ENCODE measurements around the gene DERL2.

DERL2 gene

GRCh38 chr17:5513628-5514027 lies 27.6 kb upstream of the DERL2 start:
- no peak for DNase-seq
- no peak for TF ChIP-seq GATA1 (IDR thresholded peaks at IDR 0.05; ENCODE audit: low read depth, low read length)
- TF ChIP-seq POLR2A (IDR thresholded peaks at IDR 0.05; ENCODE audit: low read length), result no peak

- no peak for DNase-seq
- TF ChIP-seq POLR2A (IDR thresholded peaks at IDR 0.05; ENCODE audit: low read length) (no peak), GATA1 (IDR thresholded peaks at IDR 0.05; ENCODE audit: low read depth, low read length) (no peak)
Measured at GRCh38 chr17:5511401-5512225, 25.6 kb upstream of the DERL2 start.

GRCh38 chr17:5510771-5511170 lies 24.8 kb upstream of the DERL2 start:
- DNase-seq, result no peak
- TF ChIP-seq POLR2A (IDR thresholded peaks at IDR 0.05; ENCODE audit: low read length) (no peak), GATA1 (IDR thresholded peaks at IDR 0.05; ENCODE audit: low read depth, low read length) (no peak)

GRCh38 chr17:5509482-5509881 lies 23.5 kb upstream of the DERL2 start:
- DNase-seq, result no peak

GRCh38 chr17:5508810-5509209 lies 22.8 kb upstream of the DERL2 start:
- TF ChIP-seq POLR2A (IDR thresholded peaks at IDR 0.05; ENCODE audit: low read length) (no peak), GATA1 (IDR thresholded peaks at IDR 0.05; ENCODE audit: low read depth, low read length) (no peak)
- DNase-seq, result no peak

More at GRCh38 chr17:5509482-5509881, 23.5 kb upstream of the DERL2 start:
- no peak for TF ChIP-seq GATA1 (IDR thresholded peaks at IDR 0.05; ENCODE audit: low read depth, low read length)
- TF ChIP-seq POLR2A (IDR thresholded peaks at IDR 0.05; ENCODE audit: low read length), result no peak

GRCh38 chr17:5506307-5506706 lies 20.3 kb upstream of the DERL2 start:
- no peak for TF ChIP-seq GATA1 (IDR thresholded peaks at IDR 0.05; ENCODE audit: low read depth, low read length)
- no peak for TF ChIP-seq POLR2A (IDR thresholded peaks at IDR 0.05; ENCODE audit: low read length)
- DNase-seq, result no peak

- no peak for DNase-seq
- TF ChIP-seq POLR2A (IDR thresholded peaks at IDR 0.05; ENCODE audit: low read length) (no peak), GATA1 (IDR thresholded peaks at IDR 0.05; ENCODE audit: low read depth, low read length) (no peak)
Measured at GRCh38 chr17:5502552-5502951, 16.6 kb upstream of the DERL2 start.

GRCh38 chr17:5501685-5502084 lies 15.7 kb upstream of the DERL2 start:
- no peak for DNase-seq

GRCh38 chr17:5500589-5501391 lies 14.8 kb upstream of the DERL2 start:
- TF ChIP-seq POLR2A (IDR thresholded peaks at IDR 0.05; ENCODE audit: low read length), result no peak
- TF ChIP-seq GATA1 (IDR thresholded peaks at IDR 0.05; ENCODE audit: low read depth, low read length), result no peak
- peak; percentile 14 for DNase-seq

More at GRCh38 chr17:5501685-5502084, 15.7 kb upstream of the DERL2 start:
- TF ChIP-seq POLR2A (IDR thresholded peaks at IDR 0.05; ENCODE audit: low read length) (no peak), GATA1 (IDR thresholded peaks at IDR 0.05; ENCODE audit: low read depth, low read length) (no peak)

GRCh38 chr17:5500247-5500588 lies 14.2 kb upstream of the DERL2 start:
- TF ChIP-seq GATA1 (IDR thresholded peaks at IDR 0.05; ENCODE audit: low read depth, low read length) (no peak), POLR2A (IDR thresholded peaks at IDR 0.05; ENCODE audit: low read length) (no peak)
- DNase-seq, result no peak

GRCh38 chr17:5499476-5500231 lies 13.7 kb upstream of the DERL2 start:
- no peak for DNase-seq
- TF ChIP-seq GATA1 (IDR thresholded peaks at IDR 0.05; ENCODE audit: low read depth, low read length), result no peak
- TF ChIP-seq POLR2A (IDR thresholded peaks at IDR 0.05; ENCODE audit: low read length), result no peak

- no peak for DNase-seq
- TF ChIP-seq GATA1 (IDR thresholded peaks at IDR 0.05; ENCODE audit: low read depth, low read length) (no peak), POLR2A (IDR thresholded peaks at IDR 0.05; ENCODE audit: low read length) (no peak)
Measured at GRCh38 chr17:5492970-5493369, 7.0 kb upstream of the DERL2 start.

GRCh38 chr17:5488752-5489151 lies 2.8 kb upstream of the DERL2 start:
- TF ChIP-seq POLR2A (IDR thresholded peaks at IDR 0.05; ENCODE audit: low read length), result no peak
- no peak for DNase-seq
